ENCODE results near the gene MRPL19.

GRCh38 chr2:75709297-75709696, 62.7 kb downstream of the MRPL19 start:
- TF ChIP-seq ZNF274 (IDR thresholded peaks at IDR 0.05; ENCODE audit: low read depth, low read length), result no peak
- TF ChIP-seq SUZ12 (IDR thresholded peaks at IDR 0.05; ENCODE audit: extremely low read depth, insufficient read depth, insufficient read length), result no peak
- no peak for TF ChIP-seq YY1 (IDR thresholded peaks at IDR 0.05; ENCODE audit: insufficient read depth, insufficient read length)

All from NT2/D1 (cell line).